ENCODE measurements around the gene FAM228A.

DNA sequence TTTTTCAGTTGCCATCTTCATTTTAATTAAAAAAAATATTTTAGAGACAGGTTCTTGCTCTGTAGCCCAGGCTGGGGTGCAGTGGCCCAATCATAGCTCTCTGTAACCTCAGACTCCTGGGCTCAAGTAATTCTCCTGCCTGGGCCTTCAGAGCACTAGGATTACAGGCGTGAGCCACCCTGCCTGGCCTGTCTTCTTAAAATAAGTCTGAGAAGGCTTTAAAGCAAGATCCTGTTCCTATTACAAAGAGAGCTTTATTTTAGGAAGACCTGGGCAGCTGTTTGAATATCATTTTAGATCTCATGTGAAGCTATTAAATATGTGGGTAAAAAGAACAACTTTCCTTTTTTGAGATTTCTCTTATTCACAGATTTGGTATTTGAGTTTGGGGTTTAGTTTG, 1.5 kb downstream of the FAM228A start:
- no peak for TF ChIP-seq CTCF (conservative IDR thresholded peaks at IDR 0.05; ENCODE audit: low read depth, low read length)
- no peak for TF ChIP-seq EZH2 (IDR thresholded peaks at IDR 0.05; ENCODE audit: low read length, unreplicated experiment)
- no peak for TF ChIP-seq EZH2phosphoT487 (IDR thresholded peaks at IDR 0.05; ENCODE audit: borderline replicate concordance, low read length)
